HL-60 (cell line): Measurements from ENCODE around the gene LMO2.

Source experiments
- DNase-seq, 2 experiments: peaks; one replicate each; pipeline ENCODE4 v3.0.0-alpha.2; 2010 to 2020; ENCODE audit warnings: low read depth in 1 of 2, low spot score in 1 of 2
- H3K27ac ChIP-seq: fragments of 250-450 bp; sonication (Bioruptor Pico); replicated peaks from 2 replicates; pipeline ENCODE4 v1.5.1; 2020; ENCODE audit warnings: mild to moderate bottlenecking, moderate library complexity
- H3K27me3 ChIP-seq: fragments of 250-450 bp; sonication (Bioruptor Pico); 2 replicates; pipeline ENCODE4 v1.5.1; 2021; ENCODE audit warnings: mild to moderate bottlenecking, moderate library complexity; ENCODE audit not compliant: insufficient read depth, poor library complexity, severe bottlenecking
- H3K4me3 ChIP-seq: replicated peaks from 2 replicates; pipeline ENCODE4 v1.5.1; 2011; ENCODE audit warnings: mild to moderate bottlenecking, control low read depth, low read length; ENCODE audit not compliant: insufficient read depth
- GABPA ChIP-seq: IDR thresholded peaks from 2 replicates; pipeline ENCODE4 v1.6.1; 2012; ENCODE audit warnings: low read depth
- POLR2AphosphoS5 ChIP-seq: IDR thresholded peaks from 2 replicates; pipeline ENCODE4 v1.6.1; 2012; ENCODE audit warnings: low read depth
- SPI1 ChIP-seq: IDR thresholded peaks from 2 replicates; pipeline ENCODE4 v1.6.1; 2012; ENCODE audit warnings: low read depth, mild to moderate bottlenecking, borderline replicate concordance
- TF ChIP-seq, protein P1 (sequence below): IDR thresholded peaks from 2 replicates; pipeline ENCODE4 v1.6.1; 2012; ENCODE audit warnings: low read depth; ENCODE audit not compliant: insufficient replicate concordance
- TF ChIP-seq, protein P2 (sequence below): IDR thresholded peaks from one replicate; pipeline ENCODE4 v1.5.1; 2011; ENCODE audit warnings: low read length, control low read depth, inconsistent platforms; ENCODE audit not compliant: insufficient read depth

The LMO2 gene

GRCh38 chr11:33930317-33931021, 38.6 kb upstream of the LMO2 start:
- no peak overlapping the region for H3K4me3 ChIP-seq

GRCh38 chr11:33928564-33928963, 36.7 kb upstream of the LMO2 start:
- Histone ChIP-seq H3K4me3 (no peak overlapping the region), H3K27me3 (no peaks in the 10 kb centered on the region), H3K27ac (peak overlapping the region; percentile 95)
- TF ChIP-seq, protein P1, sequence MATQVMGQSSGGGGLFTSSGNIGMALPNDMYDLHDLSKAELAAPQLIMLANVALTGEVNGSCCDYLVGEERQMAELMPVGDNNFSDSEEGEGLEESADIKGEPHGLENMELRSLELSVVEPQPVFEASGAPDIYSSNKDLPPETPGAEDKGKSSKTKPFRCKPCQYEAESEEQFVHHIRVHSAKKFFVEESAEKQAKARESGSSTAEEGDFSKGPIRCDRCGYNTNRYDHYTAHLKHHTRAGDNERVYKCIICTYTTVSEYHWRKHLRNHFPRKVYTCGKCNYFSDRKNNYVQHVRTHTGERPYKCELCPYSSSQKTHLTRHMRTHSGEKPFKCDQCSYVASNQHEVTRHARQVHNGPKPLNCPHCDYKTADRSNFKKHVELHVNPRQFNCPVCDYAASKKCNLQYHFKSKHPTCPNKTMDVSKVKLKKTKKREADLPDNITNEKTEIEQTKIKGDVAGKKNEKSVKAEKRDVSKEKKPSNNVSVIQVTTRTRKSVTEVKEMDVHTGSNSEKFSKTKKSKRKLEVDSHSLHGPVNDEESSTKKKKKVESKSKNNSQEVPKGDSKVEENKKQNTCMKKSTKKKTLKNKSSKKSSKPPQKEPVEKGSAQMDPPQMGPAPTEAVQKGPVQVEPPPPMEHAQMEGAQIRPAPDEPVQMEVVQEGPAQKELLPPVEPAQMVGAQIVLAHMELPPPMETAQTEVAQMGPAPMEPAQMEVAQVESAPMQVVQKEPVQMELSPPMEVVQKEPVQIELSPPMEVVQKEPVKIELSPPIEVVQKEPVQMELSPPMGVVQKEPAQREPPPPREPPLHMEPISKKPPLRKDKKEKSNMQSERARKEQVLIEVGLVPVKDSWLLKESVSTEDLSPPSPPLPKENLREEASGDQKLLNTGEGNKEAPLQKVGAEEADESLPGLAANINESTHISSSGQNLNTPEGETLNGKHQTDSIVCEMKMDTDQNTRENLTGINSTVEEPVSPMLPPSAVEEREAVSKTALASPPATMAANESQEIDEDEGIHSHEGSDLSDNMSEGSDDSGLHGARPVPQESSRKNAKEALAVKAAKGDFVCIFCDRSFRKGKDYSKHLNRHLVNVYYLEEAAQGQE, result no peak
- no peak for TF ChIP-seq POLR2AphosphoS5
- no peak for TF ChIP-seq SPI1
- TF ChIP-seq, protein P2, sequence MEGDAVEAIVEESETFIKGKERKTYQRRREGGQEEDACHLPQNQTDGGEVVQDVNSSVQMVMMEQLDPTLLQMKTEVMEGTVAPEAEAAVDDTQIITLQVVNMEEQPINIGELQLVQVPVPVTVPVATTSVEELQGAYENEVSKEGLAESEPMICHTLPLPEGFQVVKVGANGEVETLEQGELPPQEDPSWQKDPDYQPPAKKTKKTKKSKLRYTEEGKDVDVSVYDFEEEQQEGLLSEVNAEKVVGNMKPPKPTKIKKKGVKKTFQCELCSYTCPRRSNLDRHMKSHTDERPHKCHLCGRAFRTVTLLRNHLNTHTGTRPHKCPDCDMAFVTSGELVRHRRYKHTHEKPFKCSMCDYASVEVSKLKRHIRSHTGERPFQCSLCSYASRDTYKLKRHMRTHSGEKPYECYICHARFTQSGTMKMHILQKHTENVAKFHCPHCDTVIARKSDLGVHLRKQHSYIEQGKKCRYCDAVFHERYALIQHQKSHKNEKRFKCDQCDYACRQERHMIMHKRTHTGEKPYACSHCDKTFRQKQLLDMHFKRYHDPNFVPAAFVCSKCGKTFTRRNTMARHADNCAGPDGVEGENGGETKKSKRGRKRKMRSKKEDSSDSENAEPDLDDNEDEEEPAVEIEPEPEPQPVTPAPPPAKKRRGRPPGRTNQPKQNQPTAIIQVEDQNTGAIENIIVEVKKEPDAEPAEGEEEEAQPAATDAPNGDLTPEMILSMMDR, result no peak
- no peak for TF ChIP-seq GABPA
- no peak for DNase-seq

More at GRCh38 chr11:33930317-33931021, 38.6 kb upstream of the LMO2 start:
- Histone ChIP-seq H3K27ac (peak overlapping the region; percentile 95), H3K27me3 (no peaks in the 10 kb centered on the region)
- peak; percentile 74; the same call in 1 of the 2 replicates for TF ChIP-seq SPI1
- TF ChIP-seq POLR2AphosphoS5, result peak; percentile 87
- TF ChIP-seq, protein P2, result no peak
- TF ChIP-seq, protein P1, result peak; percentile 67
- peak; percentile 55 for TF ChIP-seq GABPA
- peak; percentile 84 to 94 for DNase-seq

GRCh38 chr11:33926671-33927552, 35.0 kb upstream of the LMO2 start:
- H3K27me3 ChIP-seq, result no peaks in the 10 kb centered on the region
- no peak overlapping the region for H3K4me3 ChIP-seq
- H3K27ac ChIP-seq, result no peak overlapping the region
- TF ChIP-seq POLR2AphosphoS5 (no peak), SPI1 (no peak), GABPA (no peak)
- TF ChIP-seq, protein P2, result no peak
- TF ChIP-seq, protein P1, result no peak
- DNase-seq, result no peak
